ENCODE measurements around the gene UEVLD.

Gene UEVLD

GRCh38 chr11:18580113-18580766 lies 8.3 kb downstream of the UEVLD start:
- no peak for DNase-seq

- no peak for DNase-seq
Measured at GRCh38 chr11:18578975-18579598, 9.4 kb downstream of the UEVLD start.

DNA sequence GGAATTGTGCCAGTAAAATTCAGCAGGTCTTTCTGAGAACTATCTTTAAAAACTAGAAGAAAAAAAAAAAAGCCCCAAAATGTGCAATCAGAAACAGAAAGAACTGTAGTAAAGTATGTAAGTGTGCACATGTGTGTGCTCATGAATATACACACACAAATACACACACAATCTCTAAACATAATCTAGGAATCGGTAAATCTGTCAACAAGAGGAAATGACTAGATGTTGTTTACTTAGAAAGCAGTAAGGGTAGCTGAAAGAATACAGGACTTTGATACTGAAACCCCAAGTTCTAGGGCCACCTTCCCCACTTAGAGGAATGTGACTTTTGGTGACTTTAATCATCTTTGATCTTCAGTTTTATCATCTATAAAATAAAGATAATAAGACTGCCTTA lies 13.2 kb downstream of the UEVLD start:
- no peak for DNase-seq

- DNase-seq: no peak
Measured at GRCh38 chr11:18567081-18567480, 21.5 kb downstream of the UEVLD start.

- DNase-seq: no peak
Measured at GRCh38 chr11:18566406-18566805, 22.1 kb downstream of the UEVLD start.

DNA sequence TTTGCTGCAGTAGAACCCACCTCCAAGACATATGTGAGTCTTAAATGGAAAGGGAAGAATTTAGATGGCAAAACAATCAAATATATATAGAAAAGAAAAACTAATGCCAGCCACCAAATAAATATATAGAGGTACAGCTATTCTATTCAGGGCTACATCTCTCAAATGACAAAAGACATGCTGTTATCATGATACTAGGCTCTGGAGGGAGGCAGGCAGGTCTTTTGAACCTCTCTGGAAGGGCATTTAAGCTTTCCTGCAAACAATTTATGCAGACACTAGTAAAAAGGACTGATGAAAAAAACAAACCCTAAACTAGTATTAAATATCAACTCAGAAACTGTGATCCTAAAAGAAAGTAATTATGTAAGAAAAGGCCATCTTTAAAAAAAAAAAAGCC lies 24.4 kb downstream of the UEVLD start:
- DNase-seq: no peak

- no peak for DNase-seq
Measured at GRCh38 chr11:18563090-18563730, 25.3 kb downstream of the UEVLD start.

- no peak for DNase-seq
Measured at GRCh38 chr11:18548001-18548400, 40.5 kb downstream of the UEVLD start.

DNA sequence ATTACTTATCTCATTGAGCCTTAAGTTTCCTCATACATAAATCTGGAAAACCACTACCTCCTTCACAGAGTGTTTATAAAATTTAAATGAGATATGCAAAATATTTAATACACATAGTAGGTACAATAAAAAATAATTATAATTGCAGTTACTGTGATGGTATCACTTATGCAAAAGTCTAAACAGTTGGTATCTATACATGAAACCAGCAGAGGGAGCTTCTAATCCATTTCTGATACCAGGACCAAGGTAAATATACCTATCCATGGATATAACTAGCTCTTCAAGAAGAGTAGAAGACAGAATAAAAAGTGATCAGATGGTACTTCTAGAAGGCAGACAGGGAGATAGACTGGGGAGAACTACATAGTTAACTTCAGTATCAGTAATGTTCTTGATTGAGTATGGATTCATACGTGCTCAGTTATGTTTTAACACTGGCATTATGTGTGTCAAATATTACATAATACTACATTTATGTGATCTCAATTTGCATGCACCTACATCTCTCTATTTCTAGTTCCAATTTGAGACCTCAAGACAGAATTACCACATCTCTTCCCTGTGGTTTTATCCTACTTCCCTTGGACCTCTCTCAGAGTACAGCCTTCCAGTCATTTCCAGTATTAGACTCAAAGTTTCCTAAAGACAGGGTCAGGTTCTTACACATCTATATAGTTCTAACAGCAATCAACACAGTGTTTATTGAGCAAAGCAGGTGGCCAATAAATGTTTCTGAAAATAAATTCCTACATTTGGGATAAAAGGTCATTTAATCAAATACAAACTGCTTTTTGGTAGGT lies 48.1 kb downstream of the UEVLD start:
- DNase-seq: peak; percentile 47

- no peak for DNase-seq
Measured at GRCh38 chr11:18536209-18536608, 52.3 kb downstream of the UEVLD start.

- DNase-seq: no peak
Measured at GRCh38 chr11:18534245-18534644, 54.3 kb downstream of the UEVLD start.

- DNase-seq: no peak
Measured at GRCh38 chr11:18533365-18533764, 55.2 kb downstream of the UEVLD start.

DNA sequence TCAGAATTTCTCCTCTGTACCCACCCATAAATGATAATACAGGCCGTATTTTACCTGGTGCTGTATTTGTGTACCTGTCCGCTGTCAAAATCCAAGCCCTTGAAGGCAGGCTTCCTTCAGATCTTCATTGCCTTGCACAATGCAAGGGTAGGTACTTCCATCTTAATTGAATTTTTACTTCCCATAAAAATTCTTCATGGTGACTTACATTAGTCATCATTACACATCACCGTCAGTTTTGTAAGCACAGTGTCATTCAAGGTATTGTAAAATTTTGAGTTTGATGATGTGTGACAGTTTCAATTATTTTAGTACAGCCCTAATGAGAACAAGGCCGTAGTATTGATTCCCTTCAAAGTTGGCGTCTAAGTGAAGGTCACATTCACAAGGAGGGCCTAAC lies 61.0 kb downstream of the UEVLD start:
- peak; percentile 1 for DNase-seq

DNA sequence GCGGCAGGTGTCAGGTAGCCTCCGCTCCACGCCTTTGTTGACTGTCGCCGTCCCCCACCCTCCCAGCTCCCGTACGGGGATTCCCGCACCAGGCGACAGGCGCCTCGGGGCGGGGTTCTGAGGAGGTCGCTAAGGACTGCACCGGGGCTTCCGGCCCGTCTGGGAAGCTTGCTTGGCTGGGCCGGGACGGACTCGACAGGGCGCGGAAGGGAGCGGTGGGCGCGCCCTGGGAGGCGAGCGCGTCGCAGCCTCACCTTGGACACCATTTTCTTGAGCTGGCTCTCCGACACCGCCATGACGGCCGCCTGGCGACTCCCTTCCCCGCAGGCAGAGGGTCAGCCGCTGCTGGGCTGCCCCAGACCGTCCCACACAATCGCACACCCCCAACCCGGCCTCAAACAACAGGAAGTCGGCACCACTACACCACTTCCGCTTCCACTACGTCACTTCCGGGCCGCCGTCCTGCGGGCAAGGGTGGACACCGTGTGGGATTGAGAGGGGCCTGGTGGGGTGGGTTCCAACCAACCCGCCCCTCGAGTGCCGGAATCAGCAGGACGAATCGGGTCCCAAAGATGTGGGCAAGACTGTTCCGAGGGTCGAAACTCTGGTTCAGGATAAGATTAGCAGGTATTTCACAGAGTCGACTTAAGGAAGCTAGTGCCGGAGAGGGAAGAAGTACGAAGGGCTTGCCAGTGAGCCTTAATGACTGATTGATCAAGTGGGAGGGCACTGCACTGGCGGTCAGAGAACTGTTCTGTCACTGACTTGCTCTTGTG lies 61.8 kb downstream of the UEVLD start, which contains the start of gene TSG101:
TSS of gene TSG101 (minus strand) at position 422 of the 776 bp plus-strand sequence. CDS start at position 296, 126 bp downstream.
- peak; percentile 57 for DNase-seq

DNA sequence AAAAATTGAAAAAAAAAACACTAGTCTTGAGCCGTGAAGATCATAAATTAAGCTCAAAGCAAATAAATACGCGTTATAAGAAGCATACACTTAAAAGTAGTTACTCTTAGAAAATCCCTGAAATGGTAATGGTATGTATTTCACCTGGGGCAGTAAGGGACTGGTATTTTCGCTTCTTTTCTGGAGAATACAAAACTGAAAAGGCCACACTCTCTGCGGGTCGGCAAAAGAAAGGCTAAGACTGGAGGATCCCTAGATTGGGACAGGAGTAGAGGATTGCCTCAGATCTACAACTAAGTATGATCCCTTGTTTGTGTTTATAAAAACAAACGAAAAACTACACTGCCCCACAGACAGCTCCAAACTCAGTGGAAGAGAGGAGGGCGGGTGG lies 62.4 kb downstream of the UEVLD start:
- DNase-seq: no peak

DNA sequence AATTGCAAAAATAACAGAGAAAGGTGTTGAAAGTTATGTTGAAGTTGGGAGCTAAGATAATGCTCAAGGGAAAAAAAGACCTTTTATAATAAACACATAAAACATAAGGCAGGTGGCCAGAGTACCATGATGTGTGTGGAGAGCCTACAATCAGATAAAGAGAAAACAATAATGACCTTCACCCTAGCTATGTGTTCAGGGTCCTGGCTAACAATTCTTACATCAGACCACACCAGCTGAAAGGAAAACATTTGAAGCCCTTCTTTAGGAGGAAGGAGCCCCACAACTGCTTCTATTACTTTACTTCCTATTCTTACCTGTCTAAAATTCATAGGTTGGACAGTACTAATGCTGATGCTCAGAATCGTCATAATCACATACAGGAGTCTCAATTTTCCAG lies 64.3 kb downstream of the UEVLD start:
- DNase-seq: no peak

- no peak for DNase-seq
Measured at GRCh38 chr11:18523084-18523483, 65.5 kb downstream of the UEVLD start.

DNA sequence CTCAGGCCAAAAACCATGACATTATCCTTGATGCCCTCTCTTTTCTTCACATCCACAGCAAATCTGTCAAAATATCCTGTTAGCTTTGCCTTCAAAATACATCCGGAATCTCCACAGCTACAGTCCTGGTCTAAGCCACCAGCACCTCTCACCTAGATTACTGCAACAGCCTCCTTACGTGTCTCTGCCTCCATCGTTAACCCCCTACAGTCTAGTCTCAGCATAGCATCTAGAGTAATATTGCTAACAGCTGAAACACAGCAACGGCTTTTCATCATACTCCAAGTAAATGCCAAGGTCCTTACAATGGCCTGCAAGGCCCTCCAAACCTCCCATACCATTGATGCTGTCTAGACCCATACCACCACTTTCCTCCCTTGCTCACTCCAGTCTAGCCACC lies 66.1 kb downstream of the UEVLD start:
- no peak for DNase-seq

DNA sequence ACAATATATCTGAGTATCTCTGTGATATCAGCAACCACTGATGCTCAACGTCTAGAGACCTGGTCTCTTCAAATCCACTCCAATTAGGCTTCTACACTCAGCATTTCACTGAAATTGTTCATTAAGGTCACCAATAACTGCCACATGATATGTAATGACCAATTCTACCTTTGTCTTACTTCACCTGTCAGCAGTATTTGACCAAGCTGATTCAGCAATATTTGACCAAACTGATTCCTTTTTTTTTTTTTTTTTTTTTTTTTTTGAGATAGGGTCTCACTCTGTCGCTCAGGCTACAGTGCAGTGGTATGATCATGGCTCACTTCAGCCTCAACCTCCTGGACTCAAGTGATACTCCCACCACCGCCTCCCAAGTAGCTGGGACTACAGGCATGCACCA lies 67.4 kb downstream of the UEVLD start:
- DNase-seq: no peak

GRCh38 chr11:18502352-18502751 lies 86.2 kb downstream of the UEVLD start:
- no peak for DNase-seq

DNA sequence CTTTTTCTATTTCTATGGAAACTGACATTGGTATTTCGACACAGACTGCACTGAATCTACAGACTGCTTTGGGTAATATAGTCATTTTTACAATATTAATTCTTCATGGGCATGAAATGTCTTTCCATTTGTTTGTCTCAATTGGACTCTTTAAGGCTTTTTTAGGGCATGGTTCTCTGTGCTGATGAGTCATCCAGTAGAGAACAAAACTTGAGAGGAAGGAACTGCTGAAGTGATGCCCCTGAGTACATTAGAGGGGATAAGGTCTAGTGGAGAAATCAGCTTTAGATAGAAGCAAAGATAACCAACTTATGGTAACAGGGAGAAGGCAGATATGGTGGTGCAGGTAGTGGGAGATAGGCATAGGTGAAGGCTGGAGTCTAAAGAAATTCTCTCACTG lies 86.9 kb downstream of the UEVLD start:
- DNase-seq: no peak

DNA sequence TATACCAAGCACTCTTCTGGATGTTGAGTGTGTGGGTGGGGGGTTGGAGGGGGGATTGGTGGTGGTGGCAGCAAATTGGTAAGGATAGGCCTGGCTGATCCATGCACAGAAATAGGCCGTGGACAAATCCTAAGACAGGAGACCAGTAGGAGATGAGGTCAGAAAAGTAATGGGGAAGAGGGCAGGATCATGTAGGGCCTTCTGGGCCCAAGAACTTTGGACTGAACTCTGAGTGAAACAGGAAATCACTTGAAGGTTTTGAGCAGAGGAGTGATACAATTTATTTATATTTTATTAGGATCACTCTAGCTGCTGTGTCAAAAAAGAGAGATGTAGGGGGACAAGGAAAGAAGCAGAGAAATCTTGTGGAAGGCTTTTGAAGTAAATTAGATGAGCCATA lies 90.5 kb downstream of the UEVLD start:
- DNase-seq: no peak

GRCh38 chr11:18495703-18496102 lies 92.8 kb downstream of the UEVLD start:
- no peak for DNase-seq

All from NCI-H510A treated with DMSO at 0.1 percent for 48 hours (cell line).